ENCODE results near the gene THAP7.
A peak's percentile ranks its signal among the peaks of the same experiment; 100 is the strongest.
"Not testable (repeated sequence)": the region's sequence is repeated elsewhere in the genome, so short reads cannot be mapped to it uniquely, and the experiment has no call there.

THAP7 gene

DNA sequence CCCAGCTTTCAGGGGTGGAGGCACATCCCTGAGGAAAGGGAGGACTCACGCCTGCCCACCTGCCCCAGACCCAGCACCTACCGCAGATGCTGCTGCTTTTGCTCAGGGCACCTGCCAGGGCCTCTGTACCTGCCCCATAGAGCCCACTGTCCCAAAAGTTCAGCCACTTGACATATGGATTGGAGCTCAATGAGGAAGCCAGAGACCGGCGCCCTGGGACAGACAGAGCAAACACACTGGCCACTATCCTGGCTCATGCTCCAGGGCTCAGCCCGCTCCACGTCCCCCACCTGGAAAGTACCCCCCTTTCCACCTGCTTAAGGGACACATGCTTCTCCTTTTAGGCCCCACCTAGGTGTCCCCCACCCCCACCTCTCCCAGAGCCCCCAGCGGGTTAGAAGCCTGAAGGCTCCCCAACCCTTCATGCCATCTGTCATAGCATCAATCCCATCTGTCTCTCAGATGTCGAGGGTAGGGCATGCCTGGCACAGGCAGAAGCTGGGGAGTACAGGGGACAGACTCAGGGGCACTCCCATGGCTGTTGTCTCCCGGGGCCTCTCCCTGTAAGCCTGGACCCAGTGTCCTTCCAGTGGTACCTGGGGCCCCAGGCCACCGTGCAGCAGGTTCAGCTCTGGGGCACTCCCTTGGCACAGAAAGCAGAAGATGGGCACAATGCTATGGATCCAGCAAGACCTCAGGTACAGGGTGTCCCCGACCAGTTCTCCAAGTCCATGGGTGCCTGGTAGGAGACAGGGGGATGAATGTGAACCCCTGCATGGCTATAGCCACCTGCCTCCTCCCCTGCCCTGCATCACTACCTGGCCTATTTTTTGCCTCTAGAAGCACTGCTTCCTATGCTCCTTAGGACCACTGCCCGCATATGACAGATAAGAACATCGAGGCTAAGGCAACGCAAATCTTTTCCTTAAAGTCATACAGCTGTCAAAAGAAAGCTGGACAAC, 10.8 kb upstream of the THAP7 start:
- DNase-seq, result no peak

DNA sequence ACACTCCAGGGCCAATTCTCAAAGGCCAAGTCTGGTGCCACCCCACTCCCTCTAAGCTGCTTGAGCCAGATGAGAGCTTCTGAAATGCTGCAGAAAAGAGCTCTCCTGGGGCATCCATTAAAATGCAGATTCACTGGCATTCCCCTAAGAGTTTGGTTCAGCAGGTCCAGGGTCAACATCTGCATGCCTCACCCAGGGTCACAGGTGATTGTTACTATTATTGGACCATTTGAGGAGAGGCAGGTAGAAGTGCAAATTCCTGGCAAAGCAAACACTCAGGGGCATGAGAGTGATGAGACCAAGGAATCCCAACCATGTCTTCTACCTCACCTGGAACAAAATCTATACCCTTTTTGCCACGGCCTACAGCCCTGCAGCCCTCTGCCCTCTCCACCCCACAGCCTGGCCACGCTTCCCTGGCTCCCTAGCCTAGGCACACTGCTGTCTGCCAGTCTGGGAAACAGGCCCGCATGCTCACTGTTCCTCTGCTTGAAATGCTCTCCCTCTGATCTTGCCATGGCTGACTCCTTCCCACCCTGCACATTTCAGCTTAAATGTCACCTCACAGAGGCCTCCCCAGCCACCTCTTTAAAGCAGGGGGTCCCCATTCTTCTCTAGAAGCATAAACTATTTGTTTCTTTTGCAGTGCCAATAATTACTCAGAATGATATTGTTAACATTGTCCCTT, 8.7 kb upstream of the THAP7 start:
- DNase-seq, result no peak

DNA sequence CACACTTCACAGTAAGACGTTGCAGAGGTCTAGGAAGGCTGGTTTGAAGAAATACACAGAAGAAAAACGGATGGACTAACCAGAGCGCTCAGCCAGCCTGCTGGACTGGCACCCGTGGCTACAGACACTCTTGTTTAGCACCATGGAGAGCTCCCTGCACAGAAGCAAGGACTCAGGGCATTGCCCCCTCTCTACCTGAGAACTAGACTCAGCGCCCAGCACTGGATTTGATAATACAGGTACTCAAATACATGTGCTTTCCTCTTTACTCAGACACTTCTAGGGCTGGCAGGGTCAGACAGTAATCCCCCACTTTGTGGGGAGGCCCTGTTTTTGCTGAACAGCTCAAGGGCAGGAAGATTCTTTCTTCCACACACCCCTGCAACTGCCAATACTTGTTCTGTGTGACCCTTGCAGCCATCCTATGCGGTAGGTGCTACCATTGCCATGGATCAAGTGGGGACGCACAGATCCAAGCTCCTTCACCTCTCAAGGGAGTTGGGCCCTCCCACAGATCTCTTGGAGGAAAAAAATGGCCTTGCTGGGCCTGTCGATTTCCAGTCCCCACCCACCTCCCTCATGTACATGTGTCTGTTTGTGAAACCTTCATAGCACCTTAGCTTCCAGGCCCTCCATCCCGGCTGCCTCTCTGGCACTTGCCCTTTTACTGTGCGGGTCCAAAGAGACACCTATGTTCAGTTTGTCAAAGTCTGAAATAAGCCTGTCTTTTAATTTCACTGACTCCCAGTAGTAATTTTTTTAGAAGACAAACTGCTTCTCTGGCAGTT, 7.9 kb upstream of the THAP7 start:
- peak; percentile 1 for DNase-seq

DNA sequence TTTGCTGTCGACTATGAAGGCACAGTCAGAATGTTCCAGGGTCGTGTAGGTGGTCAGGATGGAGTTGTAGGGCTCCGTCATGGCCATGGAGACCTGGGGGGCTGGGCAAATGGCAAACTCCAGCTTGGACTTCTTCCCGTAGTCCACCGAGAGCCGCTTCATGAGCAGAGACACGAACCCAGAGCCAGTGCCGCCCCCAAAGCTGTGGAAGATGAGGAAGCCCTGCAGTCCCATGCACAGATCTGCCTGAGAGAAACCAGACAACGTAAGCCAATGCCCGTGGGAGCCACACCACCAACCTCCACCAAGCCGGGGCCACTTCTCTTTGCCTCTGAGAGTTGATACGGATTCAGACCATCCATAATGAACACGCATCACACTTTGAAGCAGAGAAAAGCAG, 7.3 kb upstream of the THAP7 start:
- DNase-seq, result not testable (repeated sequence)

DNA sequence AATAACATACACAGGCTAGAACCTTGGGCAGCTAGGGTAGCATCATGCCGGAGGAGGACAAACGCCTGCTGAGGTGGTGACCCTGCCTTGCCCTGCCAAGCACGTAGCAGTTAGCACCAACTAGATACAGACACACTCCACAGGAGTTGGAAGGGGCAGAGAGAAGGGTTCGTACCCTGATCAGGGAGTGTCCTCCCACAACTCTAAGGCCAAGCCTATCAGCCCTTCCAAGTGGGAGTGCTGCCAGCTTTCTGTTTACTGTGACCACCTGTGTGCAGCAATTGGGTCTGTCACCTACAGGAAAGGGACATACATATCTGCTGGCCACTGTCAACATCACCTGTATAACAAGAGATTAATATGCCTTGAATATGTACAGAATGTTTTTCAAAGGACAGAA, 1.9 kb upstream of the THAP7 start:
- no peak for DNase-seq

DNA sequence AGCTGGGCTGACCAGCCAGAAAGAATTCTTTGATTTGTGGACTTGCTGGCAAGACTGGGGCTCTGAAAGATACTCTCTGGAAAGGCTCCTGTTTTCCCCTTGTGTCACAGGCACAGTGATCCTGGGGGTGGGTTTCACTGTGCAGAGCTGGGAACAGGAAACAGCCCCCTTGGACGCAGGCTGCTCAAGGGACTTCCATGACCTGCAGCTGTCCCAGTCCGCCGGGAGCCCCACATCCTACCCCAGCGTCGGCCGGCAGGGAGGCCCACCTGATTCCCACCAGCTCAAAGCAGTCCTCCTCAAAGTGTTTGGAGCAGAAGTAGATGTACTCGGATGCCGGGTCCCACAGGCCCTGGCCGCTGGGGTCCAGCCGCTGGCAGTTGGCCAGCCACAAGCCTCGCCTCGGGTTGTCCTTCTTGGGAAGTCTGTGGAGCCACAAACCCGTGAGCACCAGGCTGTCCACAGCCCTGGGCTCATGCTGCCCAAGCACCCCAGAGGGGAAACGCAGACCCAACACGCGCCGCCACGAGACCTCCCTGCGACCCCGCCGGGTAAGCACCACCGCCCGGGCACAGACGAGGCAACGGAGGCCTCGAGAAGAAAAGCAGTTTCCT, 824 bp downstream of the THAP7 start:
- no peak for DNase-seq

DNA sequence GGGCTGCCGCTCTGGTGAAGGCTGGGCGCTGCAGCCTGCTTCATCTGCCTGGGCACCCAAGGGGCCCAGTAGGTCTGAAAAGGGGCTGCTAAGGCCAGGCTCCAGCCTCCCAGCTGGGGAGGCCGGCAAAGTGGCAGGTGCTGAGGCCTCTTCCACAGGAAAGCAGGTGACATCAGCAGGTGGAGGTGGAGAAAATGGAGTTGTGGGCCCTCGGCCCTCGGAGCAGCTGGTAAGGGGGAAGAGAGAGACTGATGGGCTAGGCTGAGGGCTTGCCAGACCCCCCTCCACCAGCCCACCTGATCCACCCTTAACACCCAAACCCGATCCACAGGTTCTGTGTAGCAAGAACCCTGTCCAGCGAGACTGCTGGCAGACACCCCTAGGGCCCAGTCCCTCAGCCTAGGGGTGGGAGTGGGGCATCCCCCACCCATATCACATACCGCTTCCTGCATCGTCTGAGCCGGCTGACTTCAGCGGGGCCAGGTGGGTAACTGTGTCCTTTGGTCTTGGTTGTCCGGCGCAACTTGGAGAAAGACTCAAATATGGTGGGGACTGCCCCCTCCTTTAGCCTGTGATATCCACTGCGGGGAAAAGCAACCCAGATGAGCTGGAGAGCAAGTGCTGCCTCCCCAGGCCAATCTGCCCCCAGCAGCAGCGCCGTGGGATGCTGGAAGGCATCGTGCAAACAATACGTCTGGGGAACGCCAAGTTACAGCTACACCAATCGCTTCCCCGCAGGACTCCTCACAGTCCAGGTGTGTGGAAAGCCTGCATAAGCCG, 1.5 kb downstream of the THAP7 start:
- DNase-seq, result no peak

DNA sequence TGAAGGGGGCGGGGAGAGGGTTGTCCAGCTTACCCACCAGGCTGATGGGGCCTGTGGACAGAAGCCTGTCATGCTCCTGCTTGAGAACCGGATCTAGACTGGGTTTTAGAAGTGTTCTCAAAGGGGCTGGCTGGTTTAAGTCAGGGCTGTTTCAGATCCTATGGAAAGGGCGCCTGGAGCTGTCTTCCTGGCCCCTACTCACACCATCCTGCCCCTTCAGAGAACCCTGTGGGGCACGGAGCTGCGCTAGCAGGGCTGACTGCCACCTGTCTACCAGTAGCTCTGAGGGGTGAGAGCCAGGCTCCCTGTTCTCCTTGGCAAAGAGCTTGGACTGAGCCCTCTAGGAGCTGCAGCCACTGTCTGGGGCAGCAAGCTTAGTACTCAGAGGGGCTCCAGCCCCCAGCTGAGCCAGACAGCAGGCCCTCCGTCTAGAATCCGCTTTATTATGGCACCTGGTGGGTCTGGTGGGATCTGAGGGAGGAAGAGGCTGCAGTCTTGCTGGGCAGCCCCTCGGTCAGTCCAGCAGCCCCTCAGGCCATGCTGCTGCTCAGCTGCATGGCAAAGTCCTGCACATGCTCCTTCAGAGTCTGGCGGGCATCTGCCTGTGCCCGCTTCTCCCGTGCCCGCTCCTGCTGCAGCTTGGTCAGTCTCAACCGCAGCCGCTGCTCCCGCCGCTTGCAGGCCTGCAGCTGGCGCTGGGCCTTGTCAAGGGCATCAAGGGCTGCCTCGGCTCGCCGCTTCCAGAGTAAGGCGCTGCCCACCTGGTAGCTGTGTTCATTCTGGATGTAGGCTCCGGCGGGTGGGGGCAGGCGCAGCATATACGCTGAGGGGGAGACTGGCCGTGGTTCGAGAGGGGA, 2.3 kb downstream of the THAP7 start:
- no peak for DNase-seq

DNA sequence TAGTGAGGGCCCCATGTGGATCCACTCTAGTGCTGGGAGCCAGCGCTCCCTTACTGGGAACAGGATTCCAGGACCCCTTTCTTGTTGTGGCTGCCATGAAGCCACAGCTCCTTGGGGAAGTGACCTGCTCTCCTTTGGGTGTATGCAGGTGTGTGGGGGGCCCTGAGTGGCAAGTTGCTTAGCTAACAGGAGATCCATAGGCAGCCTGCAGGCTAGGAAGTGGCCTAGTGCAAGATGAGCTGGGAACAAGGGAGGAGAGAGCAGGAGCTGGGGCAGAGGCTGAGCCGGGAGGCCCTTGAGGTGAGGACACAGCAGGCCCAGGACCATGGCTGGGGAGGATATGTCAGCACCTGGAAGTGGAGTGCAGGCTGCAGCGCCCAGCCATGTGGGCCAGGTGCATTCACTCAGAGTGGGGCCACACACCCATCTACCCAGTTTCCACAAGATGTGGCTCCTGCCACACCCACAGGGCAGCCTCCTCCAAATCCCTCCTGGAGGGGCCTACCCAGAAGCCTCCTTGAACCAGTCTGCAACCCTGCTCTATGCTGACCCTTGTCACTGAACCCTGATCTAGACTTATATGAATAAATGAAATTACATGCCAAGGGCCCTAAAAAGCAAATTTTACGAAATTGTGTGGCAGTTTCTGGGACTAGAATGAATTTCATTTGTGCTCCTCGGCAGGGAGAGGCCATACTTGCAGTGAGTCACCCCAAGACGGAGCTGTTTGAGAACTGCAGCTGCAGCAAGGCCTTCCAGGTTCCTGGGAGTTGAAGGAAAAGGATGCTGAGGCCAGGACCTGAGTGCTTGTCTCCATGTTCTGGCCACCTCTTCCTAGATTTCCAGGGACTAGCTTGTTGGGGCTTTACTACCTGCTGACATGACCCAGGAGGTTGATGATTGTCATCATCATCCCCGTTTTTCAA, 3.2 kb downstream of the THAP7 start:
- DNase-seq, result no peak

DNA sequence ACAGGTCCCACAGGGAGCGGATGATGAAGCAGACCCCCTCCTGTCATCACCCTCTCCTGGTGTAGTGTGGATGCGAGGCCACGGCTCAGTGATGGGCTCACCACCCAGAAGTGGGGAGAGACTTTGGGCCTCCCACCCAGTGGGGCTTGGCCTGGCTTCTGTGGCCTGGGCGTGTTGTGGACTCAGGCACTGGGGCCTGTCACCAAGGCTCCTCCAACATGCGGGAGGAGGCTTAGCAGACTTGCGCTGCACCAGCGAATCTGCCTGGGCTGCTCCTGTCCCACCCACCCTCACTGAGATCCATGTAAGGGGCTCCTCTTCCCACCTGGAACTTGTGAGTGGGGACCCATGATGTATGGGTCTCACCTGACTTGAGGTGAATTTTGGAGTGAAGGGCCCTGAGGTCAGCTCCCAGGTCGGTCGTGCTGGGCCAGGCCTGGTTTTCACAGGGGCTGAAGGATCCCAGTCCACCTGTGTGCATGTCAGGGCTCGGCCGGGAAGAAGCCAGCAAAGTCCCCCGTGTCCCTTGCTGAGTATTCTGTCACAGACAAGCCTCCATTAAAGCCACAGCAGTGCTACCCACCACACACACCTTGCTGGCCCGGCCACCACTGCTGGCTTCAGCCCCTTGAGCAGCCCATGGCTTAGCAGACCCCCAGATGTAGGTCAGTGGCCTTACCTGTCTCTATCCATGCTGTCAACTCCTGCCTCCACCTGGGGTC, 4.2 kb downstream of the THAP7 start:
- DNase-seq, result no peak

DNA sequence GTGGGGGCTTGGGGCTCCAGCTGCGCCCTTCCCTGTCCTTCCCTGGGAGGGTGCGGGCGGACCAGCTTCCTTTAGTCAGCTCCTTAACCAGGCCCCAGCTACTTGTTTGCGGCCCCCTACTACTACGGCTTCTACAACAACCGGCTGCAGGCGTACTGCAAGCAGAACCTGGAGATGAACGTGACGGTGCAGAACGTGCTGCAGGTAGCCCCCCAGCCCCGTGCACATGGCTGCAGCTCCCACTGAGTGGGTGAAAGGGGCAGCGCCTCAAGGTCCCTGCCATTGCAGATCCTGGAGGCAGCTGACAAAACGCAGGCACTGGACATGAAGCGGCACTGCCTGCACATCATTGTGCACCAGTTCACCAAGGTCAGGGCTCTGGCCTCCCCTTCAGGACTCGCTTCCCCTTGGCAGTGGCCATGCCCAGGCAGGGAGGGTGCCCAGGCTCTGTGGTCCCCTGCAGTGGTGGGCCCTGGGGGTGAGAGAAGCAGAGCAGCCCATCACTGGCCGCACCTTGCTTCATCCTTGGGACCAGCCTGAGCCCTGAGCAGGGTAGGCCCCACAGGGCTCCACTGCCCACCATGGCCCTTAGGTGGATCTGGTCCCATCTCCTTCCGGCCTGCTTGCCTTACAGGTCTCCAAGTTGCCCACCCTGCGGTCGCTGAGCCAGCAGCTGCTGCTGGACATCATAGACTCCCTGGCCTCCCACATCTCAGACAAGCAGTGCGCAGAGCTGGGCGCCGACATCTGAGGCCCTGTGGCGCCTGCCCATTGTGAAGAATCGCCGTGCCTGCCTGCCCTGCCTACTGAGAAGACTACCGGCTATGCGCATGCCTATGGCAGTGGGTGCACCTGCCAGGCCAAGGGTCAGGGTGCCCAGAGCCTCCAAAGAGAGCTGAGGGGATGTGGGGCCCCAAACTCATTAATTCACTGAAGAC, 5.1 kb downstream of the THAP7 start:
- no peak for DNase-seq

DNA sequence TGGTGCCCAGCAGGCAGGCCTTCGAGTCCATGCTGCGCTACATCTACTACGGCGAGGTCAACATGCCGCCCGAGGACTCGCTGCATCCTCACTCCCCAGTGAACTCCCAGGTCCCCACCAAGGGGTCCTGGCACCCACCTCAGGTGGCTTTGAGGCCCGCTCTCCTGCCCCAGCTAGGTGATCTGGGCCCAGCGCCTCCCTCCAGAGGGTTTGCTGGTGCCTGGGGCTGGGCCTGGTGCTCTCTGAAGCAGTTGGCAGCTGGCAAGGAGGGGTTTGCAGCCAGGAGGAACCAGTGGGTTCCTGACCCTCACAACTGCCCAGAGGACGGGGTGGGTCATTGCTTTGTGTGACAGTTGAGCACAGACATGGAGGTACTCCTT, 5.9 kb downstream of the THAP7 start:
- DNase-seq, result no peak

DNA sequence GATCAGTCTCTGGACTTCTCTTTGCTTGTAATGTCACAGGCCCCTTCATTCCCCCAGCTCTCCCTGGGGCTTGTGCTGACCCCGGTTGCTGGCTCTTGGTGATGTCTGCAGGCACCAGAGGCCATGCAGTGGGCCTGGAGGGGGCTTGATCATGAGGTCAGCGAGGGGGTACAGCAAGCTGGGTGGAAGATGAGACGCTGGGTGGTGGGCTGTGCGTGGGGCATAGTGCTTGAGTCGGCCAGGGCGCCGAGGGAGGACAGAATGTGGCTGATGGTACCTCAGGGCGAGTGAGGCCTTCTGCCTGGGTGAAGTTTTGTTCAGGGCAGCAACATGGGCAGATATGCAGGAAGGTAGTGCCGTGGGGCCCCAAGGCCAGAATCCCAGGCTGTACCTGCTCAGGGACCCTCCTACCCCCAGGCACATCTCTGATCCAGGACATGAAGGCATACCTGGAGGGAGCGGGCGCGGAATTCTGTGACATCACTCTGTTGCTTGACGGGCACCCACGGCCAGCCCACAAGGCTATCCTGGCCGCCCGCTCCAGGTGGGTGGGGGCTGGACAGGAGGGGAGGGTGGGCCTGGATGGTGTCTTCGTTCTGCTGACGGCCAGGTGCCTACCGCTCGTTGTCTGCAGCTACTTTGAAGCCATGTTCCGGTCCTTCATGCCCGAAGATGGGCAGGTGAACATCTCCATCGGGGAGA, 6.4 kb downstream of the THAP7 start:
- no peak for DNase-seq

DNA sequence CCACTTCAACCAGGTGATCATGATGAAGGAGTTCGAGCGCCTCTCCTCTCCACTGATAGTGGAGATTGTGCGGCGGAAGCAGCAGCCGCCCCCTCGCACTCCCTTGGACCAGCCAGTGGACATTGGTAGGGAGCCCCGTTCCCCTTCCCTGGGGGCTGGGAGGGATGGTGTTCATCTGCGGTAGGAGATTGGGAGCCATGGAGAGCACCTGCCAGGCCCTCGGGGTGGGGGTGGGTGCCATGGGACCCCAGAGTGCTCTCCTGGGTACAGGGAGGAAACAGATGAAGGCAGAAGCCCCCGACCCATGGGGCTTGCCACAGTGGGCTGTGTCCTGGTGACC, 7.0 kb downstream of the THAP7 start:
- no peak for DNase-seq

DNA sequence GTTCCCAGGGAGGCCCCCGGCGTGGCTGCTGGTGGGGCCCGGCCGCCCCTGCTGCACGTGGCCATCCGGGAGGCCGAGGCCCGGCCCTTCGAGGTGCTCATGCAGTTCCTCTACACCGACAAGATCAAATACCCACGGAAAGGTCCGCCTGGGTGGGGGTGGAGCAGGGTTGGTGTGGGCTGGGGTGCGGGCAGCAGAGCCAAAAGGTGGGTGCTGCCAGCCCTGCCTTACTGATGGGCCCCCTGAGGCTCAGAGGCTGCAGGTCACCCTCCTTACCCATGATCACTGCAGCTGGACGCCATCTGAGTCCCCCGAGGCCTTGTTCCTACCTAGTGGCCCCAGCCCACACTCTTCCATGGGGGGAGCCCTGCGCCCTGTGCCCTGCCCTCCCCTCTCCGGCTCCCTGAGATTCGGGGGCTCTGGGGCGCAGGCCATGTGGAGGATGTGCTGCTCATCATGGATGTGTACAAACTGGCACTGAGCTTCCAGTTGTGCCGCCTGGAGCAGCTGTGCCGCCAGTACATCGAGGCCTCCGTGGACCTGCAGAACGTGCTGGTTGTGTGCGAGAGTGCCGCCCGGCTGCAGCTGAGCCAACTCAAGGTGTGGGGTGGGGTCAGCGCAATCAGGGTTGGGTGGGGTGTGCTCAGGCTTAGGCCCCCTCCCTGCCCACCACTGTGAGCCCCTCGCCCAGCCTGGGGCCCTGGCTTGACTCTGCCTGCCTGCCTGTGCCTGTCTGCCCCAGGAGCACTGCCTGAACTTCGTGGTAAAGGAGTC, 7.6 kb downstream of the THAP7 start:
- DNase-seq, result no peak

DNA sequence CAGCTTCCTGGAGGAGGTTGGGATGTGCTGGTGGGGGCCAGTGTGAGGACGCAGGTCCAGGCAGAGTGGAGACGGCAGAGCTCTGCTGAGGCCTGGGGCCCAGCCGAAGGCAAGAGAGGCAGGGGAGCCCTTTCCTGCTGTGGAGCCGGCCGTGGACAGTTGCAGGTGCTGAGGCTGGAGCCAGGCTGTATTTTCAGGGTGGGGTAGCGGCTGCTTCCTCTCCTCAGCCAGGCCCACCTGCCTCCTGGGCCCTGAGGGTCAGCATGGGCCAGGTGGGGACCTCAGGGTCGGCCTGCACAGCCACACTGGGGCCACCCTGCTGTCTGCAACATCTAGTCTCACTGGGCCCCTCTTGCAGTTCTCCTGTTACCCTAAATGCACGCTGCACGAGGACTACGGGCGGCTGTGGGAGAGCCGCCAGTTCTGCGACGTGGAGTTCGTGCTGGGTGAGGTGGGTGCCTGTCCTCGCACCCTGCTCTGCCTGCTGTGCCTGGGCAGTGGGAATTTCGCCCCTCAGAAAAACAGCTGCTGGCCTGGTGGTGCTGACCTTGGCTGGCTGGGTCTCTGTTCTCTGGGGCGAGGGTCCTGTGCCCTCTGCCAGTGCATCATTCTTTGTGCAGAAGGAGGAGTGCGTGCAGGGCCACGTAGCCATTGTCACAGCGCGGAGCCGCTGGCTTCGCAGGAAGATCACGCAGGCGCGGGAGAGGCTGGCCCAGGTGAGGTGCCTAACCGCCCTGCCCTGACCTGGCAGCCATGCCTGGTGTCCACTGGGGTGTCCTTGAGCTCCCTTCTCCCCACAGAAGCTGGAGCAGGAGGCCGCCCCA, 8.4 kb downstream of the THAP7 start:
- DNase-seq, result no peak
